Measurements from ENCODE around the gene DECR2.
"Not testable (repeated sequence)": the region's sequence is repeated elsewhere in the genome, so short reads cannot be mapped to it uniquely, and the experiment has no call there.

Gene DECR2, protein sequence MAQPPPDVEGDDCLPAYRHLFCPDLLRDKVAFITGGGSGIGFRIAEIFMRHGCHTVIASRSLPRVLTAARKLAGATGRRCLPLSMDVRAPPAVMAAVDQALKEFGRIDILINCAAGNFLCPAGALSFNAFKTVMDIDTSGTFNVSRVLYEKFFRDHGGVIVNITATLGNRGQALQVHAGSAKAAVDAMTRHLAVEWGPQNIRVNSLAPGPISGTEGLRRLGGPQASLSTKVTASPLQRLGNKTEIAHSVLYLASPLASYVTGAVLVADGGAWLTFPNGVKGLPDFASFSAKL

DNA sequence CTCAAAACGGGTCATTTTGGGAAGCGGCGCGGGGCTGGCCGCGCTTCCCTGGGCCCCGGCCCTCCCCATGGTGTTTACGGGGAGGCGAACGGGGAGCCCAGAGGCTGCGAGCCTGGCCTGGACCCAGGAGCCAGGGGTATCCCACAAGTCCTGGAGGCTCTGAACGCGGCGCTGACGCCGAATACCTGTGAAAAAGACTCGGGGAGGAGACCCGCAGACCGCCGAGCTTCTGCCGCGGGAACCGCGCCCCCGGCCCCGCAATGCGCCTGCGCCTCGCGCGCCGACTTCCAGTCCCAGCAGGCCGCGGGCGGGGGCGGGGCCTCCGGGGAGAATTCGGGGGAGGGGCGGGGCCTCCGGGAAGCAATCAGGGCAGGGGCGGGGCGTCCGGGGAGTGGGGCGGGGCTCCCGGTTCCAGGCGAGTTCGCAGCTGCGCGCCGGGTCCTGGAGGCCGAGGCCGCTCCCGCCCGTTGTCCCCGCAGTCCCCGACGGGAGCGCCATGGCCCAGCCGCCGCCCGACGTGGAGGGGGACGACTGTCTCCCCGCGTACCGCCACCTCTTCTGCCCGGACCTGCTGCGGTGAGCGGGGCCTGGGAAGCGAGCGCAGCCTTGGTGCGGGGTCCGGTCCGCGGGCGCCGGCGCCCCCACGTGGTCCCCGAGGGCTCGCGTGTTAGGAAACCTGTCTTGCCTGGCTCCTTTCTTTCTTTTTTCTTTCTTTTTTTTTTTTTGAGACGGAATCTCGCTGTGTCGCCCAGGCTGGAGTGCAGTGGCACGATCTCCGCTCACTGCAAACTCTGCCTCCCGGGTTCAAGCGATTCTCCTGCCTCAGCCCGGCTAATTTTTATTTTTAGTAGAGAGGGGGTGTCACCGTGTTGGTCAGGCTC lies at the start of gene DECR2:
Gene DECR2, plus strand, starts transcription at position 418 of the 881 bp plus-strand sequence. Its CDS starts 79 bp downstream, at position 497.
- DNase-seq, result peak; percentile 96

DNA sequence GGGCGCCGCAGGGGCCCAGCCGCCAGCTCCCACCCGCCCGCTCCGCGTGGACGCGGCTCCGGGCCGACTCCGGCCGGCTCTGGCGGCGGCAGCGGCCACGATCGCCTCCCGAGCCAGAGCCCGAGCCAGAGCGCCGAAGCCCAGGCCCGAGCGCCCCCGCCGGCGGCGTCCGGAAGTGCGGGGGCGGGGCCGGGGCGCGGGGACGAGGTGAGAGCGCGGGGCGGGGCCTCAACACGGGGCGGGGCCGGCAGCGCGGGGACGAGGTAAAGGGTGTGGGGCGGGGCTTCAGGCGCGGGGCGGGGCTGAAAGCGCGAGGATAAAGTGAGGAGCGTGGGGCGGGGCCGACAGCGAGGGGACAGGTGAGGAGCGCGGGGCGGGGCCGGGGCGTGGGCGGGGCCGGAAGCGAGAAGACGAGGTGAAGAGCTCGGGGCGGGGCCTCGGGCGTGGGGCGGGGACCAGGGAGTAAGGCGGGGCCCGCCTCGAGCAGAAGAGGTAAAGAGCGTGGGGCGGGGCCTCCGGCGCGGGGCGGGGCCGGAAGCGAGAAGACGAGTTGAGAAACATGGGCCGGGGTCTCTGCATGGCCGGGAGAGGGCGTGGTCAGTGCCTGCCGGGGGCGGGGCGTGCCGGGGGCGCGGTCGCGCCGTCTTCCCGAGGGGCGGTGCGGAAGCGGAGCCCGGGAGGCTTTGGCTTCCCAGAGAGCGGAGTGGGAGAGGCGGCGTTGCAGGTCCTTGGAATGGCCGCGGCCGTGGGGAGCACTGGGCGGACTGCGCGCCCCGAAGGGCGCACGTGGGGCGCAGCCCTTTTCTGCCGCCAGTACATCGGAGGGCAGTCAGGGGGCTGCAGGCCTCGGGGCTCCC lies 48.9 kb upstream of the DECR2 start, which contains the start of gene AXIN1:
Gene AXIN1, minus strand, starts transcription at position 177 of the 857 bp plus-strand sequence. CDS start 5,698 bp downstream, outside the sequence.
- peak; percentile 100 for DNase-seq

DNA sequence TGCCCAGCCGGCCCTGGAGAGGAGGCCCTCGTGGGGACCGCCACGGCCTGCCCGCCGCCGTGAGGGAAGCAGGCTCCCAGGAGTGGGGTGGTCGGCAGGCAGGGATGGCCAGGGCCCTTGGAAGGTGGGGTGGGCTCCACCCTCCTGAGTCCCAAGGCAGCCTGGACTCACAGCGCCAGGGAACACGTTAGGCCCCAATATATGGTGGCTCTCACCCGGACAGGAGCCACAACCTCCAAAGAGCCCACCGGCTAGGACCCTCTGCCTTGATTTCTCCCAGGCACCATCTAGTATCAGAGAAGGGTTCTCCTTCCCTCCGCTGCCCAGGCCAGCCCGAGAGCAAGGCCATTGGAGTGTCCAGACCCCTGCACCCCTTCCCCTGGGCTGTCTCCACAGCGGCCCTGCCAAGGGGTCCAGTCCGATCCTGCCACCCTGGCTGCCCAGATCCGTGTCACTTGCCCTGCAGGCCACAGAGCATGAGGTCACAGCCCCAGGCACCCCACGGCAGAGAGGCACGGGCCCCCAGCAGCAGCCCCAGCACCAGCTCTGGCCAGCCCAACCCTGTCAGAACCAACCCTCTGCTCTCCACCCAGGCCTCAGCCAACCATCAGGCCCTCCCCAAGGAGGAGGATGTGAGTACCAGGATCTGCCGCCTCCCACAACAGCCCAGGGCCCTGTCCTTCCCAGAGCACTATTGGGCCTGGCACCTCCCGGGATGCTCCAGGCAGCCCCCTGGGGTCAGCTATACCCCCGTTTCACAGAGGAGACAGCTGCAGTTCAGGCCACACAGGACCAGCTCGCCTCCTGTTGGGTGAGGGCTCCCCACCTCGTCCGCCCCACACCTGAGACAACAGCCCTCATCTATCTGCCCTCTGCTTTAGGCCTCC lies 48.0 kb upstream of the DECR2 start:
- DNase-seq, result no peak

DNA sequence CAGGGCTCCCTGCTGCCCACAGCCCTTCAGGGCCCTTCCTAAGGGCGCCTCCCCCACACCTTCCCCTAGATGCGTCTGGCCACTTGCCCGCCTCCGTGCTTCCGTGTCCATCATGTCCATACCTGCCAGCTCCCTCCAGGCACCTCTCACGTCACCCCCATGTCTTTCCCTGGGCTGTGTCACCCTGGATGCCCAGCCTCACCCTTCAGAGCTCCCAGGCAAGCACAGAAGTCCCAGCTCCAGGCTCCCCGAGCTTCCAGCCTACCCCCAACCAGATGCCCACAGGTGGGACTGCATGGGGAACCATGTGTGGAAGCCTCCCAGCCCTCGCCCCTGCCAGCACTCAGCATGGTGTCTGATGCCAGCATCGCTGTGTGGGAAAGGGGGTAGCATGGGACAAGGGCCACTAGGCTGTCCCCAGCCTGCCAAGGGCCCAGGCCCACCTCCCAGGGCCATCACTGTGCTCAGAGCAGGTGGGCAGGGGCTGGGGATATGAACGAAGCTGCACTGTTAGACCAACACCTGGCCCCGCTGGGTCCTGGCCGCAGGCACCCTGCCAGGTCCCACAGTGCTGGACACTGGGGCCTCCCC lies 47.3 kb upstream of the DECR2 start:
- DNase-seq, result no peak

DNA sequence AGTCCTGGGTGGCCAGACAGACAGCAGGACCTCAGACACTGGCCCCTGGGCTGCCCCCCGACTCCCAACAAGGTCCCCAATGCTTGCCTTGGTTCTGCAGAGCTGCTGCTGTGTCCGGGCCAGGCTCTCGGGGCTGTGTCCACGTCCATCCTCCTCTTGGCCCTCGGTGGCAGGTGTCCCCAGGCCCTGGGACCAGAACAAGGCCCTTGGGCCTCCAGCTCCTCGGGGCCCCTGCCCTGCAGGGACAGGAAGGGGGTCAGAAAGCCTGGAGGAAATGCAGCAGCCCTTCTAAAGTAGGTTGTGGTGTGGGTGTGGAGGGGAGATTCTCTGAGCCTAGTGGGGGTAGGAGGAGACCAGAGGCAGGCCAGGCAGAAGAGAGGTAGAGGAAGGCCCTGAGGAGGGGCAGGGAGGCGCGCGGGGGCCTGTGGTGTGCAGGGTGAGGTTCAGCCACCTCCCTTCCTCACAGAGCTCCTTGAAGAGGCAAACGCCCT lies 46.7 kb upstream of the DECR2 start:
- no peak for DNase-seq

DNA sequence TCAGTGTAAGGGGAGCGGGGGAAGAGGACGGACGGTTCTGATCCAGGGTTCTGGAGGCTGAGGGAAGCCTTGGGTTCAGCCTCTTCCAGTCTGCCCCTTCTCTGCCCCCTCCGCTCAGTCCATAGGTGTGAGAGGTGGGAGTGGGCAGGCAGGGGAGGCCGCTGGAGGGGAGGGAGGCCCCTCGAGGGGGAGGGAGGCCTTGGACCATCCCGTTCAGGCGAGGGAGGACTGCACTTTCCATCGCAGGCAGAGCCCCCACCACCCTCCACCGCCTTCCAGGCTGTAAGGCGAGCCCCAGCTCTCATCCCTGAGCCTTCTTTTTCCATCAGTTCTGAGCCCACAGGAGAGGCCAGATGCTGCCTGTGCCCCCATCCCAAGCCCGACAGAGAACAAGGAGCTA lies 44.9 kb upstream of the DECR2 start:
- DNase-seq, result no peak

DNA sequence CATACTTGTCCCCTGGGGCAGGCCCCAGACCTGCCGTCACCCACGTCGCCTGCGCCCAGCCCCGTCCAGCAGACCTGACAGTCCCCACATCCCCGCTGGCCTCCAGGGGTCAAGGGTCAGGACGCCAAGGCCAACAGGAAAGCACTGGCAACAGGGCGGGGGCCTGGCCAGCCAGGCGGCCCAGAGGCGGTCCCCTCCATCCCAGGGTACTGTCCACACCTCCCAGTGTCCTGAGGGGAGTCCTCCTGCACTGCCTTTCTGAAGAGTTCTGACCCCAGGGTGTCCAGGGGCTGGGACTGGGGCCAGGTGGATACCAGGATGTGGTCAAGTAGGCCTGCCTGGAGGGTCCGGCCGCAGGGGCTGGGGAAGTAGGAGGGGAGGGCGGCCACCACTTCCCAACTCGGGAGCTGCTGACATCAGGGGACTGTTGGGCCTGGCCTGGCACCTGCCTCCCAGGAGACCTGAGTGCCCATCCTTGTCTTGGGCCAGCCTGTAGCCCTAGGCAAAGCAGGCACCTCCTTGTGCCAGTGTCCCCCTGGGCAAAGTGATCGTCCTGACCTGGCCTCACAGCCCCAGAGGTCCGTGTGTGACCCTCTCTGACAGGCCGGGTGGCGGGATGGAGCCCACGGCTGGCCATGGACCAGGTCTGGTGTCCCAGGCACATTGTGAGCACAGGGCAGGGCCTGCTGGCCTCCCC lies 42.5 kb upstream of the DECR2 start:
- DNase-seq, result no peak

DNA sequence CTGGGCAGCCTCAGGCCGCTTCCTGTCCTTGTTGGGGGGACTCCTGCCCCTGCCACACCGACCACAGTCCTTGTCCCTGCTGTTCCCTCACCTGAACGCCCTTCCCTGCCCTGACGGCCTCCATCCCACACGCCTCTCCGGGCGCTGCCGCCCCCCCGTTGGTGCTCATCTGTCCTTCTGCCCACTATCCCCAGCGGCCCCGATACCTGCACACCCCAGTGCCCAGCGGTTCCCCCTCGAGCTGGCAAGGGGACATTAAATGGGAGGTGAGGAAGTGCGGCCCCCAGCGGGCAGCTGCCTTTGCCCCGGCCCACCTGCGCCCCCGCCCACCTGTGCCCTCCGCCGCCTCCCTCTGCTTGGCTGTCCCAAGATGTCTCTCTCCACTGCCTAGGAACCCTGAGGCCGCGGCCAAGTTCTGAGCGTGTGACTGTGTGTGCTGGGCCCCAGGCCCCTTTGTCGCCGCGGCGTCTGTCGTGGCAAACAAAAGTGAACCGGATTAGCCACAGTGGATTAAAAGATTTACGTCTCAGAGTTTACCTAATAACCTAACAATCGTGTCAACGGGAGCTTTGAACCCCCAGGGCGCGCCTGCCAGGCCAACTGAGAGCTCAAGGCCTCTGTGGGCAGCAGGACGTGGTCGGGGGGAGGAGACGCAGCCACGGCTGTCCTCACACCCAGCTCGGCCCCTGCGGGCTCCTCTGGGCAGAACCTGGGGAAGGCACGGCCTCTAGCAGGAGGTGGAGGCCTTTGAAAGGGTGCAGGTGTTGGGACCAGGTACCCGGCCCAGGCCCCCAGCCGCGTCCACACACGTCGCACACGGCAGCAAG lies 41.6 kb upstream of the DECR2 start:
- DNase-seq, result no peak

DNA sequence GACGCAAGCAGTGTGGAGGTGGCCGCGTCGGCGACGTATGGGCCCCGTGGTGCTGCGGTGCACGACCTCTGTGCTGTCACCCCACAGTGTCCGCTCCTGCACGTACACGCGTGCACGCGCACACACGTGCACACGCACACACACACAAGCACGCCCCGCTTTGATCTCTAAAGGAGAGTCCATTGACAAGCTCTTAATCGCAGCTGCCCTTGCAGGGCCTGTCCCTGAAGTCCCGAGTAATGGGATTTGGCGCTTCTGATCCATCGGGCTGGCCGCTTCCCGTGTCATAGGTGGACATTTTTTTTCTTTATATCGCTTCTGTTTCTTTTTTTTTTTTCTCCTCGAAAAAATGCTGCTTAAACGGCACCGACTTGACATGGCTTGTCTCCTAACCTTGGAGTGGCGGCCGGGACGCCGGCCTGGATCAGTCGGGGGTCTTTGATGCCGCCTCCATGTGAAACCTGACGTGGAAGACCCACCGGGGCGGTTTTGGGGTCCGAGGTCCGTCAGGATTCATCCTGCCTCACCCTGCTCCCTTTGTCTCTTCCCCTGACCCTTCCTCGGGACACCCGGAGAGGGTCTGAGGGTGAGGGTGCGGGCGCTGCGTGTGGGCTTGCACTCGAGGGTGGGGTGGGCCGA lies 40.9 kb upstream of the DECR2 start:
- no peak for DNase-seq

DNA sequence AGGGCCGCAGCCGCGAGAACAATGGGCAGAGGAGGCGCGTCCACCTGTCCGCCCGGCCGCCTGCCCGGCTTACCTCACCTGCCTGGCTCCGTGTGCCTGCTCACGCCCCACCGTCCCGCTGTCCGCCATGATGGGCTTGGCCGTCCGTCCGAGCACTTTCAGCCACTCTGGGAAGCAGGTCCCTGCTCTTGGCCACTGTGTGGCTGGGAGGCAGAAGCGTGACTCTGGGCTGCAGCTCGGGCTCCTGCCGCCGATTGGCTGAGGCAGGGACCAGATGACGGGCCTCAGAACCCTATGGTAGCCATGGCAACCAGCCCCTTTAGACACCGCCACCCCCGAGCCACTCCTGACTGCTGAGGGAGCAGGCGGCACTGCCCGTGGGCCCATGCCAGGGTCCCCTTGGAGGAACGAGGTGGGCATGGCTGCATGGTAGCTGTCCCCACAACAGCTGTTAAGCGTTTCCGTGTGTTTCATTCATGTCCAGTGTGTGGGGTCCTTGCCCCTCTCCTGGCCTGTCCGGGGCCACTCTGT lies 40.3 kb upstream of the DECR2 start:
- DNase-seq, result no peak

DNA sequence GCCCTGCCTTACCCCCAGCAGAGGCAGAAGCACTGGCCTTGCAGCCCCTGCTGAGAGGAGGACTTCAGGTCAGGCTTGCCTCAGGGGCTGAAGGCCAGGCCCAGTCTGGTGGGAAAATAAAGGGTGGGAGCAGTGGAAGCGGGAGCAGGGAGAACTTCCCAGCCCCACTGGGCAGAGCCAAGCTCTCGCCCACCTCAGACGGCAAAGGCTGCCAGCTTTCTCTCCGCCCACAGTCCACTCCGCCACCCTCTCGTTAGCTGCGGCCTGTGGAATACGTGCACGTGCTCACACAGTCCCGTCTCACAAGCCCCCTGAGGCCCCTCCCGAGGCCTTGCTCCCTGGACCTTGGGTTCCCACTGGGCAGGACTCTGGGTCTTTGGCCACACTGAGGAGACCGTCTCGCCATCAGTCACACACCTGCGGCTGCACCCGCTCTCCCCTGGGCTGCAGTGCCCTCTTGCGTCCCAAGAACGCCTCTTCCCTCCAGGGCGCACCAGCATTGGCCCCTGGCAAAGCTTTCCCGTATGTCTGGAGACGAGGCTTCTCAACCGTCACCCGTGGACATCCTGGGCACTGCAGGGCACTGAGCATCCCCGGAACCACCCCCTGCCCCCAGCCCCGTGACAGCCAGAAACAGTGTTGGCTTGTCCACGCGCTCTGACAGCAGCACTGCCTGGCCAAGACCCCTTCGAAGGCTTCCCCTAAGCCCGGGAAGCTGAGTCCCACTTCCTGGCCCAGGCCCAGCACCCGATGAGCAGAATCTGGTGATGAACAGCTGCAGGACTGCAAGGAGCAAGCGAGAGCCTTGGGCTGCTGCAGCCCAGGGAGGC lies 39.6 kb upstream of the DECR2 start:
- DNase-seq, result peak; percentile 75

DNA sequence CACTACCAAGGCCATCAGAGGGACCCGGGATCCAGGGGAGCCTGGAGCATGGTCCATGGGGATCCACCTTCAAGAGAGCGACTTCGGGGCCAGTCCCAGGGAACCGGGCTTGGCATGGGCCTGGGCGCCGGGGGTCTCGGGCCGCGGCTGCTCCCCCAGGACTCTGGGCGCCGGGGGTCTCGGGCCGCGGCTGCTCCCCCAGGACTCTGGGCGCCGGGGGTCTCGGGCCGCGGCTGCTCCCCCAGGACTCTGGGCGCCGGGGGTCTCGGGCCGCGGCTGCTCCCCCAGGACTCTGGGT lies 39.0 kb upstream of the DECR2 start:
- not testable (repeated sequence) for DNase-seq

DNA sequence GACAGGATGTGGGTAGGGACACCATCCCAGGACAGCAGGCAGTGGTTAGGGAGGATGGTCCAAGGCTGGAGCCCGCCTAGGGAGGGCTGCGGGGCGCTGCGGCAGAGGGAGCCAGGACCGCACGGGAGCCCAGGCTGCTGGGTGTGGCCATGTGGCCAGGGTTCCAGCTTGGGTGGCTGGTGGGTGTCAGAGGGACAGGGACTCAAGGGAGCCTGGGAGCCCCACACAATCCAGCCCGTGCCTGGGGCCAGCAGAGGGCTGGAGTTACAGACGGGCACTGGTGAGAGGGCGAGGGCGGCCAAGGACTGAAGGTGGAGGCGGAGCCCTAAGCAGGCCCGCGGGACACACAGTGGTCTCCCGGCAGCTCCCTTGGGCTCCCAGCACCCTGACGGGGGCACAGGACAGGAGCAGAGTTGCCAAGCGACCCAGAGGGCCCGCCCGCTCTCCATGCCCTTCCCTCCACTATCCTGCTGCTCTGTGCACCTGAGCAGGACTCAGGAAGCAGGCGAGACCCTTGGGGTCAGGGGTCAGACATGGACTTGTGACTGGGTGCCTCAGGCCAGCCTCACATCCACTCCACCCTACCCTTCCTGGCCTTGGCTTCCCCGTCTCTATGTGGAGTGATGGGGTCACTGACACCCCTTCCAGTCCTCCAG lies 38.4 kb upstream of the DECR2 start:
- DNase-seq, result no peak

DNA sequence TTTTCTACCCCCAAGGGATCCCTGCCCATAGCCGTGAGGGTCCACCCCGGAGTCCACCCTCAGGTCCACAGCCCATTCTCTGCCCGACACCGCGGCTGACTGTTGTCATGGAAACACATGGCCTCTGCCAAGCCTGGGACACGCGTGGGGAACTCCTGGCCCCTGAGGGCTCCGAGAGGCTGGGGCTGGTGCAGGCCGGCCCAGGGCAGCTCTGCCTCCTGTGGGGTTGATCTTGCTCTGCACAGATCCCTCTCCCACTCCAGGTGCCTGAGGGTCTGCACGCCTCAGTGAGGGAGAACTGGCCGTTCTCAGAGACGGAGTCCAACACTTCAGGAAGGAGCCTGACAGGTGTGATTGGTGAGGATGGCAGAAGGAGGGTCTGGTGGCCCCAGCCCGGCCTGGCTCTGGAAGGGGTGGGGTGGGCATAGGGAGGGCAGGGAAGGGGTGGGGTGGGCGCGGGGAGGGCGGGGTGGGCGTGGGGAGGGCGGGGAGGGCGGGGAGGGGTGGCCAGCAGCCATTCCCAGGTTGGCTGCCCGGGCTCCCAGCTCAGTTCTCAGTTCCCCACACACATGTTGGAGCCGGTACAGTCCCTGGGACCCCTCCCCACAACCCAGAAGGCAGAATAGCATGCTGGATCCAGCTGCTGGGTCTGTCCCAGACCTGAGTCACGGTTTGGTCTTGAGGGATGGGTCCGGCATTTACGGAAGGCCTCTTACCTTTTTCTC lies 37.8 kb upstream of the DECR2 start:
- no peak for DNase-seq

DNA sequence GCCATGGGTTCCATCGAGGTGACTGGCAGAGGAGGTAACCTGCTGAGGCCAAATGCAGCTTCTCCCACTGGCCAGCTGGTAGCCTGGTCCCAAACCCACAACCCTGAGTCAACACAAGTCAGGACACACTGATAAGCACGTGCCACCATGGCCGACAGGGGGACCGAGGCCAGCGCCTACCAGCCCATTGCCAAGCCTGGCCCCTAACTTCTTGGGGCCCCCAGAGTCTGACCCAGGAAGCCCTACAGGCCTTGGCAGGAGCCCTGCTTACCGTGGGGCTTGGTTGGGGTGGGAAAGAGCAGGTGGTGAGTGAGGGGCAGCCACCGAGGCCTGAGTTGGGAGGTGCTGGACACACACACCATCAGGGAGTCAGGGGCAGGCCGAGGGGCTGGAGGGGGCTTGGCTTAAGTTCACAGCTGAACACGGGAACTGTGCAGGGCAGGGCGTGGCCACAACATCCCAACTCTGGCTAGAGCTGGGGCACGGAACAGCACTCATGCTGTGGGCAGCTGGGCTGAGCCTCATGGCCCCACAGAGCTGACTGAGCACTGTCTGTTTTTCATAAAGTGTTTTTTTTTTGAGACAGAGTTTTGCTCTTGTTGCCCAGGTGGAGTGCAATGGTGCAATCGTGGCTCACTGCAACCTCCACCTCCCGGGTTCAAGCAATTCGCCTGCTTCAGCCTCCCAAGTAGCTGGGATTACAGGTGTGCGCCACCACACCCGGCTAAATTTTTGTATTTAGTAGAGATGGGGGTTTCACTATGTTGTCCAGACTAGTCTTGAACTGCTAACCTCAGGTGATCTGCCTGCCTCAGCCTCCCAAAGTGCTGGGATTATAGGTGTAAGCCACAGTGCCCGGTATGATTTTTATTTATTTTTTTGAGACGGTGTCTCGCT lies 36.8 kb upstream of the DECR2 start:
- no peak for DNase-seq

DNA sequence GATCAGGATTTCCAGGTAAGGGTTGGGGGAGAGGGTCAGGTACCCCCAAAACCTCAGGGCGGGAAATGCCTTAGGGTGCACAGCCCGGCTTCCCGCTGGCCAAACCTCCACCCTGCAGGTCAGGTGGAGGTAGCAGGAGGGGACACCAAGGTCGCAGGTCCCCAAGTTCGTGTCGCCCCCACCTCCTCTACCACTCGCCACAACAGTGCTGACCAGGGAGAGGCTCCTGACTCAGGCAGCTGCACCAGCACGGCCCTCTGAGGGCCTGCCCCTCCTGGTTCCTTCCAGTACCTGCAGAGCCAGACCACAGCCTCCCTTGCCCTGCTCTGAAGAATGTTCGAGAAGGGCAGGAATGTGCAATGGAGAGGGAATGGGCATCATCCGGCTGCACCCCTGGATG lies 35.2 kb upstream of the DECR2 start:
- DNase-seq, result no peak

Measured in activated CD4-positive, alpha-beta T cell treated with anti-CD3 and anti-CD28 coated beads, Interleukin-2, amount 50 U/mL, for 16 hours (primary cell).